ACC112 (cell line): ENCODE measurements around the gene HPN.
"Not testable (repeated sequence)": the region's sequence is repeated elsewhere in the genome, so short reads cannot be mapped to it uniquely, and the experiment has no call there.

Source experiments
- H2AFZ ChIP-seq: fragments of 200-600 bp; sonication (generic); one replicate; pipeline ENCODE4 v1.6.0; 2017; ENCODE audit warnings: antibody characterized with exemption, low read length; ENCODE audit not compliant: unreplicated experiment
- H3K27ac ChIP-seq: fragments of 200-600 bp; sonication (generic); 2 replicates; pipeline ENCODE4 v1.5.1; 2014; ENCODE audit warnings: low read depth, mild to moderate bottlenecking, antibody characterized with exemption, low read length, moderate library complexity
- H3K27me3 ChIP-seq: fragments of 200-600 bp; sonication (generic); 2 replicates; pipeline ENCODE4 v1.6.1; 2014; ENCODE audit warnings: mild to moderate bottlenecking, antibody characterized with exemption, low read length, moderate library complexity, mixed read lengths; ENCODE audit not compliant: insufficient read depth
- H3K36me3 ChIP-seq: fragments of 200-600 bp; sonication (generic); 2 replicates; pipeline ENCODE4 v1.6.1; 2016; ENCODE audit warnings: mild to moderate bottlenecking, antibody characterized with exemption, low read length, moderate library complexity, mixed read lengths; ENCODE audit not compliant: insufficient read depth
- H3K4me1 ChIP-seq: fragments of 200-600 bp; sonication (generic); one replicate; pipeline ENCODE4 v1.6.1; 2016; ENCODE audit warnings: low read length, mixed read lengths; ENCODE audit not compliant: insufficient read depth, unreplicated experiment, control insufficient read depth
- H3K4me3 ChIP-seq: fragments of 200-600 bp; sonication (generic); 2 replicates; pipeline ENCODE4 v1.5.1; 2014; ENCODE audit warnings: mild to moderate bottlenecking, low read depth, low read length
- H3K79me2 ChIP-seq: fragments of 200-600 bp; sonication (generic); one replicate; pipeline ENCODE4 v1.6.0; 2016; ENCODE audit warnings: low read length; ENCODE audit not compliant: control insufficient read depth, unreplicated experiment, insufficient read depth

HPN gene

DNA sequence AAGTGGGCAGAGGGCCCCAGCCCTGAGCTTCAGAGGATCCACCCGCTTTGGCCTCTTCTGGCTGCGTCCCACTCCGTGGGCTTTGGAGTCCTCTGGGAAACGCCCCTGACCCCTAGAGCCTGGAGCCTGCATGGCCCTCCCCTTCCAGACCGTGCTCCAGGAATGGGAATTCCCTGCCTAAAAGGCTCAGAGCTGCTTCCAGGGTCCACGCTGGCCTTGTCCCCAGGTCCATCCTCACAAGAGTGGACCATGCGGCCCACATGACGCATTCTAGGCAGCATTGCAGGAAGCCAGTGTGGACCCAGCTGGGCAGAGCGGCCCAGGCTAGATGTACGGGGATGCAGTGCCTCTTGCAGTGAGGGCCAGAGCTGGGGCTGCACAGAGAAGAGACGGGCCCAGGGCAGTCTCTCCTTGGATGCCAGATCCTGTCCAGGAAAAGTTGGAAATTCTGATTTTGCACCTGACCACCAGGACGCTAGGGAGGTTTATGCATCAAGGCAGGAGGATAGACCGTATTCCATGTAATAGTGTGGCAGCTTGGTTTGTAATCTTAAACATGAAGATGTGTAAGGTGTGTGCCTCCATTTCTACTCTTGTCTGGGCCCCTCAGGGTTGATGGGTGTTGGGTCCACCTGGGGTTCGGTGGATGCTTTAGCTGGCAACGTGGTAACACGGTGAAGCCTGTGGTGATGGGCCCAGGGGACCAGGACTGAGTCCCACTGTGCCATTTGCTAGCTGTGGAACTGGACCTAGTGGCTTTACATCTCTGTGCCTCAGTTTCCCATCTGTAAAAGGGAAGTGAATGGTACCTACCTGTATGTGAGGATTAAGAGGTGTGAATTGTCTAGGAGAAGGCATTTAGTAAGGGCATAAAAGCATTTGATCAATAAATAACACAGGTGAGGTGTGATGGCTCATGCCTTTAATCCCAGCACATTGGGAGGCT lies 59.3 kb downstream of the HPN start:
- Histone ChIP-seq H3K27me3 (no peaks in the 10 kb centered on the region), H3K79me2 (no peaks in the 10 kb centered on the region), H3K4me1 (no peaks in the 10 kb centered on the region), H3K27ac (no peak overlapping the region), H3K36me3 (no peaks in the 10 kb centered on the region), H2AFZ (no peak overlapping the region), H3K4me3 (no peak overlapping the region)

- not testable (repeated sequence) for H2AFZ ChIP-seq, H3K79me2 ChIP-seq, H3K4me3 ChIP-seq, H3K36me3 ChIP-seq, H3K4me1 ChIP-seq, H3K27ac ChIP-seq, H3K27me3 ChIP-seq
Observed at GRCh38 chr19:35101949-35102348, 60.4 kb downstream of the HPN start.

DNA sequence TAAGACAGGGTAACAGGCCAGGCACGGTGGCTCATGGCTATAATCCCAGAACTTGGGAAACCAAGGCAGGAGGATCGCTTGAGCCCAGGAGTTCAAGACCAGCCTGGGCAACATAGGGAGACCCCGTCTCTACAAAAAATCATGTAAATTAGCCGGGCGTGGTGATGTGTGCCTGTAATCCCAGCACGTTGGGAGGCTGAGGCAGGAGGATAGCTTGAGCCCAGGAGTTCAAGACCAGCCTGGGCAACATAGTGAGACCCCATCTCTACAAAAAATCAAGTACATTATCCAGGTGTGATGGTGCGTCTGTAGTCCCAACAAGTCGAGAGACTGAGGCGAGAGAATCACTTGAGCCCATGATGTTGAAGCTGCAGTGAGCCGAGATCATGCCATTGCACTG lies 62.1 kb downstream of the HPN start:
- H2AFZ ChIP-seq, H3K36me3 ChIP-seq, H3K27me3 ChIP-seq, H3K4me1 ChIP-seq, H3K79me2 ChIP-seq, H3K27ac ChIP-seq, H3K4me3 ChIP-seq: not testable (repeated sequence)

DNA sequence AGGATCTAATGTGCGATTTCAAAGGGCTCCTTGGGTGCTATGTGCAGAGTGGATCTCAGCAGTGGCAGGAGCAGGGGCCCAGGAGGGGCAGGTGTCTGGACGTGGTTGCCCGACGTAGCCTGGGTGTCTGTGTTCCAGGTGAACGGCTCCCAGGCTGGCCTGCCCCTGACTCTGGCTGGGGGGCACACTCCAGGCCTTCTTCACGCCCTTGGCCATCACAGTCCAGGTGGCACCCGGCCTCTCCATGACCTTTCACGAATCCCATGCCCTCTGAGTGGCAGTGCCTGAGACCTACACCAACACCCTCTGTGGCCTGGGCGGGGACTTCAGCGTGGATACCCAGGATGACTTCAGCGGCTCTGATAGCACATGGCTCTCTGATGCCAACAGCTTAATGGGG lies 62.8 kb downstream of the HPN start:
- no peaks in the 10 kb centered on the region for H3K79me2 ChIP-seq
- no peaks in the 10 kb centered on the region for H3K27me3 ChIP-seq
- no peak overlapping the region for H2AFZ ChIP-seq
- no peak overlapping the region for H3K27ac ChIP-seq
- H3K4me3 ChIP-seq, result no peak overlapping the region
- H3K4me1 ChIP-seq, result no peaks in the 10 kb centered on the region
- H3K36me3 ChIP-seq, result no peaks in the 10 kb centered on the region

- Histone ChIP-seq H3K79me2 (no peaks in the 10 kb centered on the region), H2AFZ (no peak overlapping the region), H3K36me3 (no peaks in the 10 kb centered on the region), H3K4me1 (no peaks in the 10 kb centered on the region), H3K27me3 (no peaks in the 10 kb centered on the region), H3K4me3 (no peak overlapping the region), H3K27ac (no peak overlapping the region)
Observed at GRCh38 chr19:35105047-35105410, 63.5 kb downstream of the HPN start.

DNA sequence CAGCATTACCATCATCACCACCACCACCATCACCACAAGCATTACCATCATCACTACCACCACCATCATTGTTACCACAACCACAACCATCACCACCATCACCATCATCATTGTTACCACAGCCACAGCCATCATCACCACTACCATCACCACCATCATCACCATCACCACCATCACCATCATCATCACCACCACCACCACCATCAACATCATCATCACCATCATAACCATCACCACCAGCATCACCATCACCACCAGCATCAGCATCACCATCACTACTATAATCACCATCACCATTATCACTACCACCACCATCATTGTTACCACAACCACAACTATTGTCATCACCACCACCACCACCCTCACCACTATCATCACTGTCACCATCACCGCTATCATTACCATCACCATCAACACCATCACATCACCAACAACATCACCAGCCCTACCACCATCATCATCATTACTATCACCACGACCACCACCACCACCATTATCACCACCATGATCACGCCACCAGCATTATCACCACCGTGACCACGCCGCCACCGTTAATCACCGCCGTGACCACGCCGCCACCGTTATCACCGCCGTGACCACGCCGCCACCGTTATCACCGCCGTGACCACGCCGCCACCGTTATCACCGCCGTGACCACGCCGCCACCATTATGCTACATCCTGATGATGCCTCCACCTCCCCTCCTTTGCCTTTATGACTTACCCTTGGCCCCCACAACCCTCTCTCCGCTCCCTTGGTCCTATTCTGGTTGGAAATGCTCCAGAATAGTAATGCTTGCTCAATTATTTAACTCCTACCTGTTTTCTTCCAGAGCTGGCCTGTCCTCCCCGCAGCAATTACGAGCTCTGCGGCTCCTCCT lies 64.1 kb downstream of the HPN start:
- Histone ChIP-seq H3K36me3 (no peaks in the 10 kb centered on the region), H3K27ac (no peak overlapping the region), H2AFZ (no peak overlapping the region)

GRCh38 chr19:35106291-35106583 lies 64.7 kb downstream of the HPN start:
- H3K4me3 ChIP-seq, result no peak overlapping the region
- H3K79me2 ChIP-seq, result no peaks in the 10 kb centered on the region
- no peaks in the 10 kb centered on the region for H3K27me3 ChIP-seq
- no peaks in the 10 kb centered on the region for H3K4me1 ChIP-seq
- no peak overlapping the region for H3K27ac ChIP-seq
- H2AFZ ChIP-seq, result no peak overlapping the region
- H3K36me3 ChIP-seq, result no peaks in the 10 kb centered on the region

More for the DNA sequence above, 64.1 kb downstream of the HPN start:
- Histone ChIP-seq H3K4me1 (no peaks in the 10 kb centered on the region), H3K79me2 (no peaks in the 10 kb centered on the region), H3K4me3 (no peak overlapping the region), H3K27me3 (no peaks in the 10 kb centered on the region)

- Histone ChIP-seq H3K4me3 (no peak overlapping the region), H3K27ac (no peak overlapping the region), H2AFZ (no peak overlapping the region), H3K79me2 (no peaks in the 10 kb centered on the region), H3K4me1 (no peaks in the 10 kb centered on the region), H3K27me3 (no peaks in the 10 kb centered on the region), H3K36me3 (no peaks in the 10 kb centered on the region)
Observed at GRCh38 chr19:35106898-35107541, 65.5 kb downstream of the HPN start.

DNA sequence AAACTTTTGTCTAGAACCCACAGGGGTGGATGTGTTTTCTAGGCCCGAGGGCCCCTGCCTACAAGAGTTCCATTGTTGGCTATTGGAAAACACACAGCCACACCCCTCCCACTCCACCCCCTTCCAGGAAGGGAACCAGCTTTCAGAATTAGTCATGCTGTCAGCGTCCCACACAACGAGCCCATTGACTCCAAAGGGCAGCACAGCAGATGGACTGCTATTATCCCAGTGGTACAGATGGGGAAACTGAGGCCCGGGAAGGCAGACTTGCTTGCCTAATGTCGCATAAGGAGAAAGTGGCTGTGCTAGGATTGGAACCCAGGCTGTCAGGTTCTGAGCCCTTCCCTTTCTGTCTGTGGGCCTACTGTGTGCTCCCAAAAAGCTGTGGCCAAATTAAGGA lies 66.0 kb downstream of the HPN start:
- no peaks in the 10 kb centered on the region for H3K36me3 ChIP-seq
- no peak overlapping the region for H2AFZ ChIP-seq
- no peak overlapping the region for H3K27ac ChIP-seq

GRCh38 chr19:35108730-35109129 lies 67.2 kb downstream of the HPN start:
- no peaks in the 10 kb centered on the region for H3K27me3 ChIP-seq
- H3K27ac ChIP-seq, result no peak overlapping the region
- H3K36me3 ChIP-seq, result no peaks in the 10 kb centered on the region
- H3K4me1 ChIP-seq, result no peaks in the 10 kb centered on the region
- H3K4me3 ChIP-seq, result no peak overlapping the region
- H3K79me2 ChIP-seq, result no peaks in the 10 kb centered on the region
- H2AFZ ChIP-seq, result no peak overlapping the region

More for the DNA sequence above, 66.0 kb downstream of the HPN start:
- Histone ChIP-seq H3K4me3 (no peak overlapping the region), H3K4me1 (no peaks in the 10 kb centered on the region), H3K27me3 (no peaks in the 10 kb centered on the region), H3K79me2 (no peaks in the 10 kb centered on the region)
